ENCODE data around the gene SUN2. TPM values are rescaled to one million over a fixed set of nuclear protein-coding genes. Genes with fewer than 3 reads are reported as not detected.

The SUN2 gene
- total RNA-seq, 1 experiment from 2014 or later, result 31.8 TPM

- peaks cover 72% of the 10 kb centered on the region for H3K36me3 ChIP-seq (replicated peaks; ENCODE audit: control insufficient read depth, insufficient read depth, low read length)
- no peaks in the 10 kb centered on the region for H3K27me3 ChIP-seq (ENCODE audit: control insufficient read depth, insufficient read depth, low read length)
- no peak overlapping the region for H3K4me3 ChIP-seq (ENCODE audit: insufficient read depth, low read depth, low read length)
- no peak for DNase-seq
Observed at GRCh38 chr22:38727530-38728451, 28.0 kb downstream of the SUN2 start.

- Histone ChIP-seq H3K4me3 (ENCODE audit: insufficient read depth, low read depth, low read length) (no peak overlapping the region), H3K36me3 (replicated peaks; ENCODE audit: control insufficient read depth, insufficient read depth, low read length) (peaks cover 74% of the 10 kb centered on the region), H3K27me3 (ENCODE audit: control insufficient read depth, insufficient read depth, low read length) (no peaks in the 10 kb centered on the region)
- DNase-seq, result no peak
Observed at GRCh38 chr22:38727123-38727522, 28.7 kb downstream of the SUN2 start.

- peaks cover 75% of the 10 kb centered on the region for H3K36me3 ChIP-seq (replicated peaks; ENCODE audit: control insufficient read depth, insufficient read depth, low read length)
- DNase-seq, result no peak
Observed at GRCh38 chr22:38725900-38726655, 29.7 kb downstream of the SUN2 start.

GRCh38 chr22:38724926-38725571 lies 30.7 kb downstream of the SUN2 start:
- H3K36me3 ChIP-seq (replicated peaks; ENCODE audit: control insufficient read depth, insufficient read depth, low read length), result peaks cover 70% of the 10 kb centered on the region
- DNase-seq, result peak; percentile 81
- no peaks in the 10 kb centered on the region for H3K27me3 ChIP-seq (ENCODE audit: control insufficient read depth, insufficient read depth, low read length)
- no peak overlapping the region for H3K4me3 ChIP-seq (ENCODE audit: insufficient read depth, low read depth, low read length)

More at GRCh38 chr22:38725900-38726655, 29.7 kb downstream of the SUN2 start:
- H3K4me3 ChIP-seq (ENCODE audit: insufficient read depth, low read depth, low read length), result no peak overlapping the region
- H3K27me3 ChIP-seq (ENCODE audit: control insufficient read depth, insufficient read depth, low read length), result no peaks in the 10 kb centered on the region

- H3K36me3 ChIP-seq (replicated peaks; ENCODE audit: control insufficient read depth, insufficient read depth, low read length), result peaks cover 66% of the 10 kb centered on the region
Observed at GRCh38 chr22:38724176-38724575, 31.6 kb downstream of the SUN2 start.

GRCh38 chr22:38721551-38721950 lies 34.2 kb downstream of the SUN2 start:
- Histone ChIP-seq H3K4me3 (ENCODE audit: insufficient read depth, low read depth, low read length) (no peak overlapping the region), H3K36me3 (replicated peaks; ENCODE audit: control insufficient read depth, insufficient read depth, low read length) (peaks cover 55% of the 10 kb centered on the region), H3K27me3 (ENCODE audit: control insufficient read depth, insufficient read depth, low read length) (no peaks in the 10 kb centered on the region)
- no peak for DNase-seq

More at GRCh38 chr22:38724176-38724575, 31.6 kb downstream of the SUN2 start:
- Histone ChIP-seq H3K4me3 (ENCODE audit: insufficient read depth, low read depth, low read length) (no peak overlapping the region), H3K27me3 (ENCODE audit: control insufficient read depth, insufficient read depth, low read length) (no peaks in the 10 kb centered on the region)
- DNase-seq, result no peak

GRCh38 chr22:38720350-38720749 lies 35.4 kb downstream of the SUN2 start:
- Histone ChIP-seq H3K36me3 (replicated peaks; ENCODE audit: control insufficient read depth, insufficient read depth, low read length) (peaks cover 48% of the 10 kb centered on the region), H3K27me3 (ENCODE audit: control insufficient read depth, insufficient read depth, low read length) (no peaks in the 10 kb centered on the region), H3K4me3 (ENCODE audit: insufficient read depth, low read depth, low read length) (no peak overlapping the region)
- DNase-seq, result no peak

GRCh38 chr22:38719196-38719595 lies 36.6 kb downstream of the SUN2 start:
- DNase-seq, result no peak
- H3K36me3 ChIP-seq (replicated peaks; ENCODE audit: control insufficient read depth, insufficient read depth, low read length), result peaks cover 37% of the 10 kb centered on the region
- H3K27me3 ChIP-seq (ENCODE audit: control insufficient read depth, insufficient read depth, low read length), result no peaks in the 10 kb centered on the region
- H3K4me3 ChIP-seq (ENCODE audit: insufficient read depth, low read depth, low read length), result no peak overlapping the region

GRCh38 chr22:38718414-38718813 lies 37.4 kb downstream of the SUN2 start:
- DNase-seq, result peak; percentile 79

GRCh38 chr22:38717244-38717643 lies 38.6 kb downstream of the SUN2 start:
- no peak overlapping the region for H3K4me3 ChIP-seq (ENCODE audit: insufficient read depth, low read depth, low read length)
- DNase-seq, result no peak
- no peaks in the 10 kb centered on the region for H3K27me3 ChIP-seq (ENCODE audit: control insufficient read depth, insufficient read depth, low read length)
- H3K36me3 ChIP-seq (replicated peaks; ENCODE audit: control insufficient read depth, insufficient read depth, low read length), result peaks cover 23% of the 10 kb centered on the region

More at GRCh38 chr22:38718414-38718813, 37.4 kb downstream of the SUN2 start:
- Histone ChIP-seq H3K36me3 (replicated peaks; ENCODE audit: control insufficient read depth, insufficient read depth, low read length) (peaks cover 33% of the 10 kb centered on the region), H3K27me3 (ENCODE audit: control insufficient read depth, insufficient read depth, low read length) (no peaks in the 10 kb centered on the region), H3K4me3 (ENCODE audit: insufficient read depth, low read depth, low read length) (no peak overlapping the region)

- DNase-seq, result no peak
- Histone ChIP-seq H3K27me3 (ENCODE audit: control insufficient read depth, insufficient read depth, low read length) (no peaks in the 10 kb centered on the region), H3K36me3 (replicated peaks; ENCODE audit: control insufficient read depth, insufficient read depth, low read length) (peaks cover 22% of the 10 kb centered on the region), H3K4me3 (ENCODE audit: insufficient read depth, low read depth, low read length) (no peak overlapping the region)
Observed at GRCh38 chr22:38716826-38717225, 39.0 kb downstream of the SUN2 start.

- no peak for DNase-seq
- Histone ChIP-seq H3K4me3 (ENCODE audit: insufficient read depth, low read depth, low read length) (no peak overlapping the region), H3K27me3 (ENCODE audit: control insufficient read depth, insufficient read depth, low read length) (no peaks in the 10 kb centered on the region), H3K36me3 (replicated peaks; ENCODE audit: control insufficient read depth, insufficient read depth, low read length) (peaks cover 18% of the 10 kb centered on the region)
Observed at GRCh38 chr22:38716271-38716670, 39.5 kb downstream of the SUN2 start.

GRCh38 chr22:38715852-38716251 lies 39.9 kb downstream of the SUN2 start:
- DNase-seq, result no peak
- no peaks in the 10 kb centered on the region for H3K27me3 ChIP-seq (ENCODE audit: control insufficient read depth, insufficient read depth, low read length)
- H3K4me3 ChIP-seq (ENCODE audit: insufficient read depth, low read depth, low read length), result no peak overlapping the region
- peaks cover 18% of the 10 kb centered on the region for H3K36me3 ChIP-seq (replicated peaks; ENCODE audit: control insufficient read depth, insufficient read depth, low read length)

- Histone ChIP-seq H3K36me3 (replicated peaks; ENCODE audit: control insufficient read depth, insufficient read depth, low read length) (peaks cover 19% of the 10 kb centered on the region), H3K4me3 (ENCODE audit: insufficient read depth, low read depth, low read length) (no peak overlapping the region), H3K27me3 (ENCODE audit: control insufficient read depth, insufficient read depth, low read length) (no peaks in the 10 kb centered on the region)
- no peak for DNase-seq
Observed at GRCh38 chr22:38715176-38715764, 40.5 kb downstream of the SUN2 start.
